ENCODE data around the gene ARRDC2. TPM values are rescaled to one million over a fixed set of nuclear protein-coding genes. Genes with fewer than 3 reads are reported as not detected.
A peak's percentile ranks its signal among the peaks of the same experiment; 100 is the strongest.
"Not testable (repeated sequence)": the region's sequence is repeated elsewhere in the genome, so short reads cannot be mapped to it uniquely, and the experiment has no call there.

Gene ARRDC2
- total and polyA plus RNA-seq, 4 donors = 2.7 to 32.3 (median 6.5) TPM

DNA sequence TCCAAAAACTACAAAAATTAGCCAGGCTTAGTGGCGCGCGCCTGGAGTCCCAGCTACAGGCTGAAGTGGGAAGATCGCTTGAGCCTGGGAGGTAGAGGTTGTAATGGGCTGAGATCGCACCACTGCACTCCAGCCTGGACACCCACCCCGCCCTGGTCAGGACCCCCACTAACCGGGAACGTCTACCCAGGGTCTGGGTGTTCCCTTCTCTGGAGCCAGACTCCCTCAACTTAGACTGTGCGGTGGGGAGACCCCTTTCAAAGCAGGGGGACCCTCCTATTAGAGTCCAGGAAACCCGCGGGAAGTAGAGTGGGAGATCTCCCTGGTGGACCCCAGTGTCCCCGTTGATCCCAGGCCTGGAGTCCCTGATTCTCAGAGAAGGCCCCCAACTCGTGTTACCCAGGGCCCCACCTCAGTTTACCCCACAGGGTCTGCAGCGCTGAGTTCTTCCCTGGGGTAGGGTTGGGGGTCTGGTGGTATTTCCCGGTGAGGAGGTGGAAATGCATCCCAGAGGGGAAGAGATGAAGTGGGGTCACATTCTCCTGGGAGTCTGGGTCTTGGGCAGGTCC is 6.1 kb upstream of the ARRDC2 start:
- H3K36me3 ChIP-seq (ENCODE audit: control insufficient read depth in 4 of 4, insufficient read depth in 3 of 4, low read depth in 1 of 4, low read length in 3 of 4) = no peaks in the 10 kb centered on the region
- no peaks in the 10 kb centered on the region for H3K27me3 ChIP-seq (ENCODE audit: control insufficient read depth in 4 of 4, insufficient read depth in 4 of 4, low read length in 3 of 4)
- H3K9me3 ChIP-seq (ENCODE audit: control insufficient read depth in 4 of 4, low read length in 3 of 4) = no peaks in the 10 kb centered on the region
- H3K9ac ChIP-seq (ENCODE audit: low read depth in 1 of 2, low read length in 2 of 2) = peak overlapping the region; percentile 39 to 59
- H3K4me1 ChIP-seq (ENCODE audit: control insufficient read depth in 4 of 4, insufficient read depth in 4 of 4, low read length in 3 of 4) = peaks cover 4 to 15% (median 10%) of the 10 kb centered on the region in 4 donors
- 43% methylated on average over 15 of the region's 15 CpGs for WGBS
- TF ChIP-seq TAF1 (conservative IDR thresholded peaks at IDR 0.05) (no peak), NR2F2 (IDR thresholded peaks at IDR 0.05) (no peak), HNF4A (conservative IDR thresholded peaks at IDR 0.05) (no peak), EGR1 (IDR thresholded peaks at IDR 0.05; ENCODE audit: low read depth in 2 of 2) (no peak), JUND (IDR thresholded peaks at IDR 0.05) (no peak), FOXA1 (IDR thresholded peaks at IDR 0.05) (no peak), SP1 (IDR thresholded peaks at IDR 0.05) (no peak), GABPA (IDR thresholded peaks at IDR 0.05 in 1 of 2, conservative IDR thresholded peaks at IDR 0.05 in 1 of 2) (no peak)
- TF ChIP-seq, protein P1, sequence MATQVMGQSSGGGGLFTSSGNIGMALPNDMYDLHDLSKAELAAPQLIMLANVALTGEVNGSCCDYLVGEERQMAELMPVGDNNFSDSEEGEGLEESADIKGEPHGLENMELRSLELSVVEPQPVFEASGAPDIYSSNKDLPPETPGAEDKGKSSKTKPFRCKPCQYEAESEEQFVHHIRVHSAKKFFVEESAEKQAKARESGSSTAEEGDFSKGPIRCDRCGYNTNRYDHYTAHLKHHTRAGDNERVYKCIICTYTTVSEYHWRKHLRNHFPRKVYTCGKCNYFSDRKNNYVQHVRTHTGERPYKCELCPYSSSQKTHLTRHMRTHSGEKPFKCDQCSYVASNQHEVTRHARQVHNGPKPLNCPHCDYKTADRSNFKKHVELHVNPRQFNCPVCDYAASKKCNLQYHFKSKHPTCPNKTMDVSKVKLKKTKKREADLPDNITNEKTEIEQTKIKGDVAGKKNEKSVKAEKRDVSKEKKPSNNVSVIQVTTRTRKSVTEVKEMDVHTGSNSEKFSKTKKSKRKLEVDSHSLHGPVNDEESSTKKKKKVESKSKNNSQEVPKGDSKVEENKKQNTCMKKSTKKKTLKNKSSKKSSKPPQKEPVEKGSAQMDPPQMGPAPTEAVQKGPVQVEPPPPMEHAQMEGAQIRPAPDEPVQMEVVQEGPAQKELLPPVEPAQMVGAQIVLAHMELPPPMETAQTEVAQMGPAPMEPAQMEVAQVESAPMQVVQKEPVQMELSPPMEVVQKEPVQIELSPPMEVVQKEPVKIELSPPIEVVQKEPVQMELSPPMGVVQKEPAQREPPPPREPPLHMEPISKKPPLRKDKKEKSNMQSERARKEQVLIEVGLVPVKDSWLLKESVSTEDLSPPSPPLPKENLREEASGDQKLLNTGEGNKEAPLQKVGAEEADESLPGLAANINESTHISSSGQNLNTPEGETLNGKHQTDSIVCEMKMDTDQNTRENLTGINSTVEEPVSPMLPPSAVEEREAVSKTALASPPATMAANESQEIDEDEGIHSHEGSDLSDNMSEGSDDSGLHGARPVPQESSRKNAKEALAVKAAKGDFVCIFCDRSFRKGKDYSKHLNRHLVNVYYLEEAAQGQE (IDR thresholded peaks at IDR 0.05) = no peak
- TF ChIP-seq, protein P2, sequence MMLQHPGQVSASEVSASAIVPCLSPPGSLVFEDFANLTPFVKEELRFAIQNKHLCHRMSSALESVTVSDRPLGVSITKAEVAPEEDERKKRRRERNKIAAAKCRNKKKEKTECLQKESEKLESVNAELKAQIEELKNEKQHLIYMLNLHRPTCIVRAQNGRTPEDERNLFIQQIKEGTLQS (IDR thresholded peaks at IDR 0.05) = no peak
- TF ChIP-seq, protein P3, sequence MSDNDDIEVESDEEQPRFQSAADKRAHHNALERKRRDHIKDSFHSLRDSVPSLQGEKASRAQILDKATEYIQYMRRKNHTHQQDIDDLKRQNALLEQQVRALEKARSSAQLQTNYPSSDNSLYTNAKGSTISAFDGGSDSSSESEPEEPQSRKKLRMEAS (IDR thresholded peaks at IDR 0.05) = no peak
- TF ChIP-seq, protein P4, sequence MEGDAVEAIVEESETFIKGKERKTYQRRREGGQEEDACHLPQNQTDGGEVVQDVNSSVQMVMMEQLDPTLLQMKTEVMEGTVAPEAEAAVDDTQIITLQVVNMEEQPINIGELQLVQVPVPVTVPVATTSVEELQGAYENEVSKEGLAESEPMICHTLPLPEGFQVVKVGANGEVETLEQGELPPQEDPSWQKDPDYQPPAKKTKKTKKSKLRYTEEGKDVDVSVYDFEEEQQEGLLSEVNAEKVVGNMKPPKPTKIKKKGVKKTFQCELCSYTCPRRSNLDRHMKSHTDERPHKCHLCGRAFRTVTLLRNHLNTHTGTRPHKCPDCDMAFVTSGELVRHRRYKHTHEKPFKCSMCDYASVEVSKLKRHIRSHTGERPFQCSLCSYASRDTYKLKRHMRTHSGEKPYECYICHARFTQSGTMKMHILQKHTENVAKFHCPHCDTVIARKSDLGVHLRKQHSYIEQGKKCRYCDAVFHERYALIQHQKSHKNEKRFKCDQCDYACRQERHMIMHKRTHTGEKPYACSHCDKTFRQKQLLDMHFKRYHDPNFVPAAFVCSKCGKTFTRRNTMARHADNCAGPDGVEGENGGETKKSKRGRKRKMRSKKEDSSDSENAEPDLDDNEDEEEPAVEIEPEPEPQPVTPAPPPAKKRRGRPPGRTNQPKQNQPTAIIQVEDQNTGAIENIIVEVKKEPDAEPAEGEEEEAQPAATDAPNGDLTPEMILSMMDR (IDR thresholded peaks at IDR 0.05; ENCODE audit: low read depth, low read length, missing input control) = no peak
- H3K4me3 ChIP-seq (ENCODE audit: low read depth in 1 of 3, low read length in 3 of 3) = peak overlapping the region; percentile 29 to 82 (median 45)
- DNase-seq (ENCODE audit: low spot score) = no peak
- peak overlapping the region; percentile 18 to 60 for H3K27ac ChIP-seq (ENCODE audit: low read depth in 1 of 2, low read length in 2 of 2)

DNA sequence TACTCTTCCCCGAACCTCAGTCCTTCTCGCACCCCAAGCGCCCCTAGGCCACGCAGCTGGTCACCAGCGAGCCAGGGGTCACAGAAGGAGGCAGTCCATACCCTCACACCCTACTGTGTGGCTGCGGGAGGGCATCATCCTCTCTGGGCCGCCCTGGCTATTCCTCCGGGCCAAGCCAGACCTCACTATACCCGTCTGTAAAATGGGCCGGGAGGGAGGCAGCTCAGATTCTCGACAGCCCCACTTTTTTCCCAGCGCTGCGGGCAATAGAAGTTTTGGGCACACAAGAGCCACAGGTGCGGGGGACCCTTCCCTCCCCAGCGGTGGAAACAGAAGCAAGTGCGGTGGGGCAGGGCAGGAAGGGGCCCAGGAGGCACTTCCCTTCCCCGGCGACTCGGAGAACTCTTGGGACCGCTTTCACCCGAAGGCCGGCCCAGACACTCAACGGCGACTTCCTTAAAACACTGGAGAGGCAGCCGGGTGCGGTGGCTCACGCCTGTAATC is 5.6 kb upstream of the ARRDC2 start:
- Histone ChIP-seq H3K9me3 (ENCODE audit: control insufficient read depth in 4 of 4, low read length in 3 of 4) (no peaks in the 10 kb centered on the region), H3K4me3 (ENCODE audit: low read depth in 1 of 3, low read length in 3 of 3) (peak overlapping the region; percentile 13 to 82 (median 29)), H3K27me3 (ENCODE audit: control insufficient read depth in 4 of 4, insufficient read depth in 4 of 4, low read length in 3 of 4) (no peaks in the 10 kb centered on the region), H3K9ac (ENCODE audit: low read depth in 1 of 2, low read length in 2 of 2) (no peak overlapping the region), H3K36me3 (ENCODE audit: control insufficient read depth in 4 of 4, insufficient read depth in 3 of 4, low read depth in 1 of 4, low read length in 3 of 4) (no peaks in the 10 kb centered on the region), H3K4me1 (ENCODE audit: control insufficient read depth in 4 of 4, insufficient read depth in 4 of 4, low read length in 3 of 4) (peaks cover 5 to 19% (median 12%) of the 10 kb centered on the region in 4 donors), H3K27ac (ENCODE audit: low read depth in 1 of 2, low read length in 2 of 2) (peak overlapping the region in 1 of 2 donors; percentile 38)
- TF ChIP-seq, protein P4 (IDR thresholded peaks at IDR 0.05; ENCODE audit: low read depth, low read length, missing input control) = no peak
- TF ChIP-seq HNF4G (IDR thresholded peaks at IDR 0.05) (no peak), FOXA2 (IDR thresholded peaks at IDR 0.05) (no peak), FOXA1 (IDR thresholded peaks at IDR 0.05) (no peak), RAD21 (IDR thresholded peaks at IDR 0.05) (no peak), TAF1 (conservative IDR thresholded peaks at IDR 0.05) (no peak), EGR1 (IDR thresholded peaks at IDR 0.05; ENCODE audit: low read depth in 2 of 2) (no peak), YY1 (IDR thresholded peaks at IDR 0.05) (no peak)
- TF ChIP-seq, protein P2 (IDR thresholded peaks at IDR 0.05) = no peak
- no peak for DNase-seq (ENCODE audit: low spot score)
- WGBS = 77% methylated on average over 27 of the region's 27 CpGs

DNA sequence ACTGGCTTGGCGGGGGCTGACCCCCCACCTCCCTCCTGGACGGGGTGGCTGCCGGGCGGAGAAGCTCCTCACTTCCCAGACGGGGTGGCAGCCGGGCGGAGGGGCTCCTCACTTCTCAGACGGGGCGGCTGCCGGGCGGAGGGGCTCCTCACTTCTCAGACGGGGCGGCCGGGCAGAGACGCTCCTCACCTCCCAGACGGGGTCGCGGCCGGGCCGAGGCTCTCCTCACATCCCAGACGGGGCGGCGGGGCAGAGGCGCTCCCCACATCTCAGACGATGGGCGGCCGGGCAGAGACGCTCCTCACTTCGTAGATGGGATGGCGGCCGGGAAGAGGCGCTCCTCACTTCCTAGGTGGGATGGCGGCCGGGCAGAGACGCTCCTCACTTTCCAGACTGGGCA is 2.2 kb upstream of the ARRDC2 start:
- peaks cover 7 to 37% (median 26%) of the 10 kb centered on the region in 4 donors for H3K4me1 ChIP-seq (ENCODE audit: control insufficient read depth in 4 of 4, insufficient read depth in 4 of 4, low read length in 3 of 4)
- DNase-seq (ENCODE audit: low spot score); H3K9ac ChIP-seq (ENCODE audit: low read depth in 1 of 2, low read length in 2 of 2); H3K27ac ChIP-seq (ENCODE audit: low read depth in 1 of 2, low read length in 2 of 2); H3K27me3 ChIP-seq (ENCODE audit: control insufficient read depth in 4 of 4, insufficient read depth in 4 of 4, low read length in 3 of 4); H3K9me3 ChIP-seq (ENCODE audit: control insufficient read depth in 4 of 4, low read length in 3 of 4); H3K4me3 ChIP-seq (ENCODE audit: low read depth in 1 of 3, low read length in 3 of 3); H3K36me3 ChIP-seq (ENCODE audit: control insufficient read depth in 4 of 4, insufficient read depth in 3 of 4, low read depth in 1 of 4, low read length in 3 of 4): not testable (repeated sequence)
- WGBS = 97% methylated on average over 34 of the region's 35 CpGs
